ENCODE data around the gene IRX5.

IRX5 gene

DNA sequence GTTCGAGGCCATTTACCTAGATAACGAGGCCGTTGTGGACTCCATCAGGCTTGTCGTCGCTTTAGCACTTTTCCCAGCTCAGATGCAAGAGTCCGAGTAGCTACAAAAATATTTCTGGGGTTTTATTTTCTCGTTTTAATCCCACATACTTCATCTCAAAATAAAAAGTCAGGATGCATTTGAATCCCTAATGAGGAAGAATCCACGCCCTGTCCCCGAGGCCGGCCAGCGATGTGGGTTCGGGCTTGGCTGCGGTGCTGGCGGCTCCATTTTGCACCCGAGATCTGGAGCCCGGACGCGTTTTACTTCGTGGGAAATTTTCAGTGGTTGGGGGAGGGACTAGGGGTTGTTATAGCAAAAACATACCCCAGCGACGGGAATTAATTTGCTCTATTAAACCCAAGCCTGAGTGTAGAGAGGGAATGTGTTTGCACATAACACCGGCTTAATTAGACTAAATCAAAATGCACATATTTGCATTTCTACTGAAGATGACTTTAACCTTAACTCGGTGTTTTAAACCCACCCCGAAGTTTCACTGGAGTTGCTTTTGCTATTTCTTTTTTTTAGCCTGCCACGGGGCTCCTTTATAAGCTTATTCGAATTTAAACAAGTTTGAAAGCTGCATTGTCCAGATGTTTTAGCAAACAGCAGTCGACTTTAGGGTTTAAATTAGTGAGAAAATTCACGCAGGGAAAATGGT is 4.8 kb downstream of the IRX5 start:
- Histone ChIP-seq H3F3A (ENCODE audit: control insufficient read depth, insufficient read depth) (no peaks in the 10 kb centered on the region), H3K79me2 (ENCODE audit: control insufficient read depth, low read length) (no peaks in the 10 kb centered on the region), H3K4me1 (ENCODE audit: control insufficient read depth, low read length) (no peaks in the 10 kb centered on the region), H3K9me2 (replicated peaks; ENCODE audit: control insufficient read depth, low read length) (no peaks in the 10 kb centered on the region), H3K36me3 (ENCODE audit: control insufficient read depth, low read length) (no peaks in the 10 kb centered on the region), H3K4me2 (ENCODE audit: low read length) (no peak overlapping the region), H3K4me3 (ENCODE audit: low read length) (no peak overlapping the region), H3K9me3 (ENCODE audit: control insufficient read depth, insufficient read depth, low read length) (peaks cover 8% of the 10 kb centered on the region; the same call in 1 of the 2 replicates), H3K27me3 (ENCODE audit: control insufficient read depth, low read length) (no peaks in the 10 kb centered on the region), H3K27ac (ENCODE audit: low read depth, low read length) (no peak overlapping the region), H4K20me1 (ENCODE audit: control insufficient read depth, insufficient read depth, low read depth, low read length) (no peaks in the 10 kb centered on the region)
- TF ChIP-seq EZH2phosphoT487 (IDR thresholded peaks at IDR 0.05; ENCODE audit: borderline replicate concordance, low read length): no peak
- TF ChIP-seq, protein P1, sequence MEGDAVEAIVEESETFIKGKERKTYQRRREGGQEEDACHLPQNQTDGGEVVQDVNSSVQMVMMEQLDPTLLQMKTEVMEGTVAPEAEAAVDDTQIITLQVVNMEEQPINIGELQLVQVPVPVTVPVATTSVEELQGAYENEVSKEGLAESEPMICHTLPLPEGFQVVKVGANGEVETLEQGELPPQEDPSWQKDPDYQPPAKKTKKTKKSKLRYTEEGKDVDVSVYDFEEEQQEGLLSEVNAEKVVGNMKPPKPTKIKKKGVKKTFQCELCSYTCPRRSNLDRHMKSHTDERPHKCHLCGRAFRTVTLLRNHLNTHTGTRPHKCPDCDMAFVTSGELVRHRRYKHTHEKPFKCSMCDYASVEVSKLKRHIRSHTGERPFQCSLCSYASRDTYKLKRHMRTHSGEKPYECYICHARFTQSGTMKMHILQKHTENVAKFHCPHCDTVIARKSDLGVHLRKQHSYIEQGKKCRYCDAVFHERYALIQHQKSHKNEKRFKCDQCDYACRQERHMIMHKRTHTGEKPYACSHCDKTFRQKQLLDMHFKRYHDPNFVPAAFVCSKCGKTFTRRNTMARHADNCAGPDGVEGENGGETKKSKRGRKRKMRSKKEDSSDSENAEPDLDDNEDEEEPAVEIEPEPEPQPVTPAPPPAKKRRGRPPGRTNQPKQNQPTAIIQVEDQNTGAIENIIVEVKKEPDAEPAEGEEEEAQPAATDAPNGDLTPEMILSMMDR (IDR thresholded peaks at IDR 0.05; ENCODE audit: low read depth, low read length, poor library complexity, severe bottlenecking): no peak

DNA sequence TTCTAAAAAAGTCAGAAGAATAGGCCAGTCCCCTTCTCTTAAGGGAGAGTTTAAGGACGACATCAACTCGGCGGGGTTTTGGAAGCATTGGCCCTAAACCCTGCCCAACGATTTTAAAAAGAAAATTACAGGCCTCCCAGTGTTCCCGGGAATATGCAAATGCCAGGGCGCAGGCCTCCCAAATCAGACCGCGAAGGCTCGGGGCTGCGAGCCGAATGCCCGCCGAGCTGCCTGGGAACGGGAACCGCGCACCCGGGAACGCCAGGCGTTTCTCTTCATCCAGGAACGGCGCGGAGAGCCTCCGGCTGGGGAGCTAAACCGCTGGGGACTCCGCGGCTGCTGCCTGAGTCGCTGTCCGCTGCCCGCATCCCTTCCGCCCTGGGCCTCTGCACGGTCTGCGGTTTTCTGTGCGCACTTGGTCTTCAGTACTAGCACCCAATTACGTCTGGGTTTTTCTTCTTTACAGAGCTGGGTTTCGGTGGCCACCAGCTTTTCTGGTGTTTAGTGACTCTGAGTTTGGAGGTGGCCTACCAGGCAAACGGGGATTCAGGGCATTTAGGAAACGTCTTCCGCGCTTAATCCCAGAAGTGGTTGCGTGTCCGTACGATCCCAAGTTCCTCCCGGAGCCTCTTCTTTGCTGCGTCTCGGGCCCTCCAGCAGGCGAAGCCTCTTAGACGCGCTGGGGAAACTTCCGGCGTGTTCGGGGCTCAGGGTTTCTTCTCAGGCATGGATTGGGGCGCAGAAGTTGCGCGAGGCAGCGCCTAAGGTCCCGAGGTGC is 5.7 kb downstream of the IRX5 start:
- Histone ChIP-seq H3K4me3 (ENCODE audit: low read length) (no peak overlapping the region), H3K4me1 (ENCODE audit: control insufficient read depth, low read length) (no peaks in the 10 kb centered on the region), H3K27me3 (ENCODE audit: control insufficient read depth, low read length) (no peaks in the 10 kb centered on the region), H3K79me2 (ENCODE audit: control insufficient read depth, low read length) (no peaks in the 10 kb centered on the region), H3K9me3 (ENCODE audit: control insufficient read depth, insufficient read depth, low read length) (peaks cover 8% of the 10 kb centered on the region; the same call in 1 of the 2 replicates), H4K20me1 (ENCODE audit: control insufficient read depth, insufficient read depth, low read depth, low read length) (no peaks in the 10 kb centered on the region), H3K4me2 (ENCODE audit: low read length) (no peak overlapping the region), H3K36me3 (ENCODE audit: control insufficient read depth, low read length) (no peaks in the 10 kb centered on the region), H3K9me2 (replicated peaks; ENCODE audit: control insufficient read depth, low read length) (no peaks in the 10 kb centered on the region), H3F3A (ENCODE audit: control insufficient read depth, insufficient read depth) (no peaks in the 10 kb centered on the region), H3K27ac (ENCODE audit: low read depth, low read length) (no peak overlapping the region)
- TF ChIP-seq EZH2phosphoT487 (IDR thresholded peaks at IDR 0.05; ENCODE audit: borderline replicate concordance, low read length): no peak
- TF ChIP-seq, protein P1 (IDR thresholded peaks at IDR 0.05; ENCODE audit: low read depth, low read length, poor library complexity, severe bottlenecking): no peak

DNA sequence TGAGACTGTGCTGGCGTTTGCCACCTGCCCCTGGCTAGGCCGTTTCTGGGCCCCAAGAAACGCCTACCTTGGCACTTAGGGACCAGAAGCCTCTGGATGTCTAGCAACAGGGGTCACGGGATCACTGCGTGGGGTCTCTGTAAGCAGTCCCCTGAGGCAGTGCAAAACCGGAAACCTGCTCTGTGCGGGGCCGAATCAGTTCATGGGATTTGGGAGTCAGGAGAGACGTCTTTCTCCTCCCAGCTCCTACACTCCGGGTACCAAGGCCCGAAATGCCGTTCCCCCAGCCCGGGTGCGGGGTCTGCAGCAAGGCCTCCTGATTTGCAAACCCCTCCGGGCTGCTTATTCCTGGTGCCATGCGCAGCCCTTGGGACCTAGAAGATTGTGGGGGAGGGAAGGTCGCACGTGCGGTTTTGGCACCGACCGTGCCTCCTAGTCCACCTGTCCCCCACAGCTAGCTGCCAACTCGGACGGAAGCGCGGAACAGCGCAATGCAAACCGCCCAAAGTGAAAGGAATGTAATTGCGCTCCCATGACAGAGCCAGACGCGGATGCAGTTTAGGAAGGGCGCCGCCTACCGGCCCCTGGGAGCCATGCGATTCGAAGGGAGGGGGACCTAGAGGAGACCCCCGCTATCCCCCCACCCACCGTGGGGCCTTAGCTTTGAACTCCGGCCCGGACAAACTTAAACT is 6.5 kb downstream of the IRX5 start:
- Histone ChIP-seq H4K20me1 (ENCODE audit: control insufficient read depth, insufficient read depth, low read depth, low read length) (no peaks in the 10 kb centered on the region), H3K27me3 (ENCODE audit: control insufficient read depth, low read length) (no peaks in the 10 kb centered on the region)

More for the DNA sequence above, 6.5 kb downstream of the IRX5 start:
- H3K79me2 ChIP-seq (ENCODE audit: control insufficient read depth, low read length): no peaks in the 10 kb centered on the region
- TF ChIP-seq, protein P1 (IDR thresholded peaks at IDR 0.05; ENCODE audit: low read depth, low read length, poor library complexity, severe bottlenecking): peak; percentile 13
- TF ChIP-seq EZH2phosphoT487 (IDR thresholded peaks at IDR 0.05; ENCODE audit: borderline replicate concordance, low read length): no peak
- no peak overlapping the region for H3K4me2 ChIP-seq (ENCODE audit: low read length)
- no peaks in the 10 kb centered on the region for H3K36me3 ChIP-seq (ENCODE audit: control insufficient read depth, low read length)
- H3F3A ChIP-seq (ENCODE audit: control insufficient read depth, insufficient read depth): no peaks in the 10 kb centered on the region
- H3K4me1 ChIP-seq (ENCODE audit: control insufficient read depth, low read length): no peaks in the 10 kb centered on the region
- H3K9me3 ChIP-seq (ENCODE audit: control insufficient read depth, insufficient read depth, low read length): peaks cover 8% of the 10 kb centered on the region; the same call in 1 of the 2 replicates
- no peak overlapping the region for H3K4me3 ChIP-seq (ENCODE audit: low read length)
- no peak overlapping the region for H3K27ac ChIP-seq (ENCODE audit: low read depth, low read length)
- H3K9me2 ChIP-seq (replicated peaks; ENCODE audit: control insufficient read depth, low read length): no peaks in the 10 kb centered on the region
